Kidney (tissue), 14 donors: Measurements from ENCODE around the gene HS2ST1. TPM values are rescaled to one million over a fixed set of nuclear protein-coding genes. Genes with fewer than 3 reads are reported as not detected.

Experiments
- DNase-seq, 5 donors: peaks; one replicate each; pipeline ENCODE4 v3.0.0-alpha.2; 2013 to 2020
- FAIRE-seq: peaks from 2 replicates; lab custom pipeline; 2012; peaks lifted over from hg19 to GRCh38; lab: Jason Lieb, UNC
- H3K27ac ChIP-seq, 2 donors: one replicate each; pipeline ENCODE4 v1.7.0; 2013; ENCODE audit warnings: low read depth in 2 of 2, low read length in 2 of 2, inconsistent platforms in 1 of 2
- H3K27me3 ChIP-seq: one replicate; pipeline ENCODE4 v1.7.1; 2013; ENCODE audit warnings: low read length, inconsistent platforms; ENCODE audit not compliant: control insufficient read depth, insufficient read depth
- H3K36me3 ChIP-seq, 3 donors: one replicate each; pipeline versions ENCODE4 v1.7.0 to v1.7.1; 2013; ENCODE audit warnings: low read length in 3 of 3, control low read depth in 1 of 3, inconsistent platforms in 1 of 3; ENCODE audit not compliant: insufficient read depth in 3 of 3, control insufficient read depth in 2 of 3
- H3K4me1 ChIP-seq, 3 donors: one replicate each; pipeline versions ENCODE4 v1.7.0 to v1.7.1; 2013; ENCODE audit warnings: low read length in 3 of 3, inconsistent platforms in 1 of 3, low read depth in 1 of 3; ENCODE audit not compliant: control insufficient read depth in 2 of 3, insufficient read depth in 2 of 3
- H3K4me3 ChIP-seq, 3 donors: one replicate each; pipeline versions ENCODE4 v1.7.0 to v1.8.1; 2013; ENCODE audit warnings: low read length in 3 of 3, control low read depth in 1 of 3, inconsistent platforms in 1 of 3
- H3K9ac ChIP-seq, 3 donors: one replicate each; pipeline versions ENCODE4 v1.7.0 to v1.7.1; 2013; ENCODE audit warnings: low read length in 3 of 3, control low read depth in 1 of 3, inconsistent platforms in 1 of 3
- H3K9me3 ChIP-seq, 3 donors: one replicate each; pipeline versions ENCODE4 v1.7.0 to v1.7.1; 2013; ENCODE audit warnings: low read length in 3 of 3, control low read depth in 1 of 3, inconsistent platforms in 1 of 3; ENCODE audit not compliant: control insufficient read depth in 2 of 3, insufficient read depth in 1 of 3
- CTCF ChIP-seq: IDR thresholded peaks from 3 replicates; pipeline ENCODE4 v1.5.1; 2012; ENCODE audit warnings: mild to moderate bottlenecking, moderate library complexity, borderline replicate concordance; ENCODE audit not compliant: insufficient read depth; ENCODE audit errors: extremely low read depth
- intact Hi-C: fragments of 100-400 bp; cut with DNase I; formaldehyde crosslinking; loops from one replicate; pipeline ENCODE4 v1.11.1; 2022
- polyA plus RNA-seq: library from polyadenylated mRNA; stranded (reverse); fragments of 350-450 nt; fragmentation: Illumina TruSeq; extraction: RNeasy Lipid Tissue Mini Kit (QIAGEN cat#74804); gene quantifications from one replicate; pipeline ENCODE4 v1.2.3, GENCODE V29; 2014; ENCODE audit warnings: low read depth, low replicate concordance; ENCODE audit not compliant: insufficient read depth
- total RNA-seq: library from RNA; stranded (reverse); fragmentation: NEBNext Ultra II Directional; extraction: Animal tissue kit (Norgen Biotek cat#: 25700); gene quantifications from one replicate; pipeline ENCODE4 v1.2.1, GENCODE V29; 2021
- donor health status: control.
- donor health status: control.
- donor health status: control.
- donor health status: control.
- donor health status: control.
- donor health status: DM: yes; HTN: yes; CAD: no.
- donor health status: Normal renal cell carcinoma (clear cell type).

The HS2ST1 gene
- total and polyA plus RNA-seq, 2 donors from 2014 or later, result 10.3 to 27.1 TPM

GRCh38 chr1:87074001-87074795 lies 159.8 kb downstream of the HS2ST1 start:
- peak in 1 of 5 donors; percentile 34 for DNase-seq
- no peaks in the 10 kb centered on the region for H3K9me3 ChIP-seq
- TF ChIP-seq CTCF, result no peak
- no peaks in the 10 kb centered on the region for H3K36me3 ChIP-seq
- no peak overlapping the region for H3K4me3 ChIP-seq
- no peaks in the 10 kb centered on the region for H3K27me3 ChIP-seq
- no peak overlapping the region for H3K9ac ChIP-seq
- H3K27ac ChIP-seq, result no peak overlapping the region
- intact Hi-C loops, result no loop called here
- no peaks in the 10 kb centered on the region for H3K4me1 ChIP-seq
- no peak for FAIRE-seq

- intact Hi-C loops, result no loop called here
- Histone ChIP-seq H3K4me3 (no peak overlapping the region), H3K27me3 (no peaks in the 10 kb centered on the region), H3K27ac (no peak overlapping the region), H3K9me3 (no peaks in the 10 kb centered on the region), H3K9ac (no peak overlapping the region), H3K36me3 (no peaks in the 10 kb centered on the region), H3K4me1 (no peaks in the 10 kb centered on the region)
- FAIRE-seq (no peak), DNase-seq (peak in 1 of 5 donors; percentile 15)
- no peak for TF ChIP-seq CTCF
Observed at GRCh38 chr1:87077959-87078639, 163.7 kb downstream of the HS2ST1 start.

GRCh38 chr1:87084244-87084836 lies 169.9 kb downstream of the HS2ST1 start:
- Histone ChIP-seq H3K4me1 (no peaks in the 10 kb centered on the region), H3K27ac (no peak overlapping the region), H3K4me3 (no peak overlapping the region), H3K36me3 (no peaks in the 10 kb centered on the region), H3K9ac (no peak overlapping the region), H3K27me3 (no peaks in the 10 kb centered on the region), H3K9me3 (no peaks in the 10 kb centered on the region)
- TF ChIP-seq CTCF, result peak; percentile 38
- FAIRE-seq (peak; percentile 89), DNase-seq (peak in 2 of 5 donors; percentile 30 to 36)
- intact Hi-C loops, result loop anchor here (10.0 kb wide), 1 partner anchor 250 kb away; no protein-coding TSS in a partner anchor
